Calu3 (cell line): Measurements from ENCODE around the gene OXSR1. TPM values are rescaled to one million over a fixed set of nuclear protein-coding genes. Genes with fewer than 3 reads are reported as not detected.

Experiments
- BruUV-seq: library from RNA; stranded (reverse); fragments of 400-500 nt; replicated peaks from 2 replicates; lab custom pipeline; 2021; lab: Mats Ljungman, UMichigan
- CTCF ChIA-PET: fragments of 300-600 bp; sonication (Branson Sonifier 250); formaldehyde crosslinking; loops from one replicate; lab custom pipeline; 2022; ENCODE audit warnings: antibody characterized with exemption; lab: Charles Lee
- DNase-seq: peaks from one replicate; pipeline ENCODE4 v3.0.0; 2022
- H3K27ac Mint-ChIP-seq: one replicate; pipeline ENCODE4 v1.8.0; 2022; ENCODE audit warnings: mixed read lengths; ENCODE audit not compliant: unreplicated experiment
- H3K27me3 Mint-ChIP-seq: one replicate; pipeline ENCODE4 v1.8.0; 2022; ENCODE audit warnings: mixed read lengths; ENCODE audit not compliant: unreplicated experiment
- H3K36me3 Mint-ChIP-seq: one replicate; pipeline ENCODE4 v1.8.0; 2022; ENCODE audit warnings: mild to moderate bottlenecking, moderate library complexity, mixed read lengths; ENCODE audit not compliant: insufficient read depth, unreplicated experiment
- H3K4me1 Mint-ChIP-seq: one replicate; pipeline ENCODE4 v1.8.0; 2022; ENCODE audit warnings: mild to moderate bottlenecking, low read depth, mixed read lengths; ENCODE audit not compliant: unreplicated experiment
- H3K4me3 Mint-ChIP-seq: one replicate; pipeline ENCODE4 v1.8.0; 2022; ENCODE audit warnings: mild to moderate bottlenecking, low read depth, moderate library complexity, mixed read lengths; ENCODE audit not compliant: unreplicated experiment
- H3K9me3 Mint-ChIP-seq: one replicate; pipeline ENCODE4 v1.8.0; 2022; ENCODE audit warnings: low read depth, mixed read lengths; ENCODE audit not compliant: unreplicated experiment
- intact Hi-C: fragments of 100-400 bp; cut with micrococcal nuclease; formaldehyde crosslinking; loops from one replicate; pipeline ENCODE4 v1.10.0; 2022; ENCODE audit not compliant: unreplicated experiment
- total RNA-seq: library from RNA; stranded (reverse); gene quantifications from 2 replicates; pipeline ENCODE4 v1.2.3, GENCODE V29; 2022
- TF ChIP-seq, protein P1 (sequence below): fragments of 200-600 bp; IDR thresholded peaks from one replicate; pipeline ENCODE4 v1.8.0; 2022; ENCODE audit warnings: antibody characterized with exemption; ENCODE audit not compliant: unreplicated experiment

The OXSR1 gene
- total RNA-seq, 1 experiment from 2014 or later, result 50.4 TPM

DNA sequence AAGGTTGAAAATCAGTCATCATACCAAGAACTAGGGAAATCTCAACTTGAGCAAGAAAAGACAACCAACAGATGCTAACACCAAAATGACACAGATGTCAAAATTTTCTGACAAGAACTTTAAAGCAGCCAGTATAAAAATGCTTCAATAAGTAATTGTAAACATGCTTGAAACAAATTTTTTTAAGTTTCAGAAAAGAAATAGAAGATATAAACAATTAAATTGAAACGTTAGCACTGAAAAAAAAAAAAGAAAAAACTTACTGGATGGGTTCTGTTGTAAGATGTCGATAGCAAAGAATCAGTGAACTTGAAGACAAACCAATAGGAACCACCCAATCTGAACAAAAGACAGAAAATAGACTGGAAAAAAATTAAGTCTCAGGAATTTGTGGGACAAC lies 18.8 kb upstream of the OXSR1 start:
- Mint-ChIP-seq H3K4me3 (no peak overlapping the region), H3K27me3 (no peaks in the 10 kb centered on the region), H3K4me1 (peaks cover 15% of the 10 kb centered on the region), H3K36me3 (peaks cover 2% of the 10 kb centered on the region), H3K27ac (no peak overlapping the region), H3K9me3 (peaks cover 8% of the 10 kb centered on the region)
- CTCF ChIA-PET, result no interaction called here
- no peak for DNase-seq
- intact Hi-C loops, result no loop called here
- no TSS peak for BruUV-seq
- TF ChIP-seq, protein P1, sequence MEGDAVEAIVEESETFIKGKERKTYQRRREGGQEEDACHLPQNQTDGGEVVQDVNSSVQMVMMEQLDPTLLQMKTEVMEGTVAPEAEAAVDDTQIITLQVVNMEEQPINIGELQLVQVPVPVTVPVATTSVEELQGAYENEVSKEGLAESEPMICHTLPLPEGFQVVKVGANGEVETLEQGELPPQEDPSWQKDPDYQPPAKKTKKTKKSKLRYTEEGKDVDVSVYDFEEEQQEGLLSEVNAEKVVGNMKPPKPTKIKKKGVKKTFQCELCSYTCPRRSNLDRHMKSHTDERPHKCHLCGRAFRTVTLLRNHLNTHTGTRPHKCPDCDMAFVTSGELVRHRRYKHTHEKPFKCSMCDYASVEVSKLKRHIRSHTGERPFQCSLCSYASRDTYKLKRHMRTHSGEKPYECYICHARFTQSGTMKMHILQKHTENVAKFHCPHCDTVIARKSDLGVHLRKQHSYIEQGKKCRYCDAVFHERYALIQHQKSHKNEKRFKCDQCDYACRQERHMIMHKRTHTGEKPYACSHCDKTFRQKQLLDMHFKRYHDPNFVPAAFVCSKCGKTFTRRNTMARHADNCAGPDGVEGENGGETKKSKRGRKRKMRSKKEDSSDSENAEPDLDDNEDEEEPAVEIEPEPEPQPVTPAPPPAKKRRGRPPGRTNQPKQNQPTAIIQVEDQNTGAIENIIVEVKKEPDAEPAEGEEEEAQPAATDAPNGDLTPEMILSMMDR, result no peak

DNA sequence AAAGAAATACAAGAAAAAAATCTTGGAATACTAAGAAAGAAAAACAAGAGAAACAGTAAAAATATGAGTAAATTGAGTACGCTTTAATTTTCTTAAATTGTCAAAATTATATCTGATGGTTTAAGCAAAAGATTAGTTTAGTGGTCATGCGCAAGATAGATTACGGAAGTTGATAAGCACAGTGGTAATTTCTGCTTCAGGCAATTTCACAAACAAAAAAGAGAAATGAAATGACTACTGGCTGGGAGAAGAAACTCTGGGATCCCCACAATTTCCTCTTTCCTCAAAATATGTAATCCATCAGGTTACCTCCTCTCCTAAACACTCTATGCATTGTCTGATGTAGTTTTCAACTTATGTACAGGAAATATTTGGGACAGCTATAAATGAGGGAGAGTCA lies 17.9 kb upstream of the OXSR1 start:
- no peak overlapping the region for H3K27ac Mint-ChIP-seq
- peaks cover 8% of the 10 kb centered on the region for H3K9me3 Mint-ChIP-seq
- TF ChIP-seq, protein P1, result no peak
- H3K4me3 Mint-ChIP-seq, result no peak overlapping the region
- no TSS peak for BruUV-seq
- H3K4me1 Mint-ChIP-seq, result peaks cover 13% of the 10 kb centered on the region
- CTCF ChIA-PET, result no interaction called here
- intact Hi-C loops, result no loop called here
- peaks cover 7% of the 10 kb centered on the region for H3K36me3 Mint-ChIP-seq
- no peaks in the 10 kb centered on the region for H3K27me3 Mint-ChIP-seq
- no peak for DNase-seq

DNA sequence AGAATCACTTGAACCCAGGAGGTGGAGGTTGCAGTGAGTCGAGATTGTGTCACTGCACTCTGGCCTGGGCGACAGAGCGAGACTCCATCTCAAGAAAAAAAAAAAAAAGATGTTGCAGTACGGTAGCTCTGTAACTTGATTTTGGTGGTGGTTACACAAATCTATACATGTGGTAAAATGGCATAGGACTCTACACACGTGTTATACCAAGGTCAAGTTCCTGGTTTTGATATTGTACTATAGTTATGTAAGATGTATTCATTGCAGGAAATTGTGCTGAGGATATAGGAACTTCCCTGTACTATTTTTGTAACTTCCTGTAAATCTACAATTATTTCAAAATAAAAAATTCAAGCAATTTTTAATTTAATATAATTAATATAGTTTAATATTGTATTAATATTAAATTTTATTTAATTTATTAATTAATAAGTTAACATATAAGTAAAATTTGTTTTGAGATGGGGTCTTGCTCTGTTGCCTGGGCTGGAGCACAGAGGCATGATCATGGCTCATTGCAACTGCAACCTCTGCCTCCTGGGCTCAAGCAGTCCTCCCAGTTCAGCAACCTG lies 16.9 kb upstream of the OXSR1 start:
- Mint-ChIP-seq H3K4me3 (no peak overlapping the region), H3K36me3 (peaks cover 7% of the 10 kb centered on the region), H3K27ac (no peak overlapping the region), H3K9me3 (peaks cover 8% of the 10 kb centered on the region), H3K4me1 (peaks cover 23% of the 10 kb centered on the region), H3K27me3 (no peaks in the 10 kb centered on the region)
- TF ChIP-seq, protein P1, result no peak
- BruUV-seq, result no TSS peak
- DNase-seq, result no peak
- CTCF ChIA-PET, result no interaction called here
- intact Hi-C loops, result no loop called here

DNA sequence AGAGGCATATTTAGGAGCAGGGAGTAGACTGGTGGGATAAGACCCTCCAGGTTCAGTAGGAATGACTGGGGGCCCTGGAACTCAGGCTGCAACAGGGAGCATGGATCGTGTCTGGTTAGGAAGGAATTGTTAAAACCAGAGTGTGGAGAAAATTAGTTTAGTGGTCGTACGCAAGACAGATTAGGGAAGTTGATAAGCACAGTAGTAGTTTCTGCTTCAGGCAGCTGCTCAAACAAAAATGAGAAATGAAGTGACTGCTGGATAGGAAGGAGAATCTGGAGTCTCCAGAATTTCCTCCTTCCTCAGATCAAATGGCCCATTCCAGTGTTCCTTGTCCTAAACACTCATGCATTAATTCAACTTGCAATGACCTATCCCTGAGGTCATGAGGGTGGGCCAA lies 15.6 kb upstream of the OXSR1 start:
- H3K4me1 Mint-ChIP-seq, result peaks cover 30% of the 10 kb centered on the region
- H3K27ac Mint-ChIP-seq, result no peak overlapping the region

More for the DNA sequence above, 15.6 kb upstream of the OXSR1 start:
- DNase-seq, result no peak
- Mint-ChIP-seq H3K27me3 (no peaks in the 10 kb centered on the region), H3K4me3 (no peak overlapping the region), H3K36me3 (peaks cover 11% of the 10 kb centered on the region), H3K9me3 (peaks cover 8% of the 10 kb centered on the region)
- CTCF ChIA-PET, result no interaction called here
- BruUV-seq, result no TSS peak
- TF ChIP-seq, protein P1, result no peak
- intact Hi-C loops, result no loop called here
